Ectodermal cell (in vitro differentiated cells): ENCODE measurements around the gene MPPED1.

Experiments used
- H3K27ac ChIP-seq: 2 replicates; pipeline ENCODE4 v1.7.0; 2013; ENCODE audit warnings: mild to moderate bottlenecking, low read depth, low read length; ENCODE audit not compliant: insufficient read depth, poor library complexity, severe bottlenecking
- H3K27me3 ChIP-seq: 2 replicates; pipeline ENCODE4 v1.7.0; 2013; ENCODE audit warnings: mild to moderate bottlenecking, low read length; ENCODE audit not compliant: insufficient read depth, control insufficient read depth, poor library complexity, severe bottlenecking
- H3K36me3 ChIP-seq: one replicate; pipeline ENCODE4 v1.7.0; 2013; ENCODE audit warnings: low read length; ENCODE audit not compliant: control insufficient read depth, insufficient read depth
- H3K4me1 ChIP-seq: one replicate; pipeline ENCODE4 v1.7.0; 2013; ENCODE audit warnings: low read length; ENCODE audit not compliant: control insufficient read depth, insufficient read depth
- H3K4me3 ChIP-seq: 2 replicates; pipeline ENCODE4 v1.7.0; 2013; ENCODE audit warnings: low read depth, low read length, control low read depth; ENCODE audit not compliant: insufficient read depth
- H3K9me3 ChIP-seq: 2 replicates; pipeline ENCODE4 v1.7.0; 2013; ENCODE audit warnings: mild to moderate bottlenecking, low read length, moderate library complexity; ENCODE audit not compliant: control insufficient read depth
- WGBS, 2 experiments: methylation state at CpG; one replicate each; pipeline ENCODE4 v1.1.7; 2013; ENCODE audit warnings: missing lambda C conversion rate in 2 of 2; 5-methylcytosine and 5-hydroxymethylcytosine counted together

MPPED1 gene

DNA sequence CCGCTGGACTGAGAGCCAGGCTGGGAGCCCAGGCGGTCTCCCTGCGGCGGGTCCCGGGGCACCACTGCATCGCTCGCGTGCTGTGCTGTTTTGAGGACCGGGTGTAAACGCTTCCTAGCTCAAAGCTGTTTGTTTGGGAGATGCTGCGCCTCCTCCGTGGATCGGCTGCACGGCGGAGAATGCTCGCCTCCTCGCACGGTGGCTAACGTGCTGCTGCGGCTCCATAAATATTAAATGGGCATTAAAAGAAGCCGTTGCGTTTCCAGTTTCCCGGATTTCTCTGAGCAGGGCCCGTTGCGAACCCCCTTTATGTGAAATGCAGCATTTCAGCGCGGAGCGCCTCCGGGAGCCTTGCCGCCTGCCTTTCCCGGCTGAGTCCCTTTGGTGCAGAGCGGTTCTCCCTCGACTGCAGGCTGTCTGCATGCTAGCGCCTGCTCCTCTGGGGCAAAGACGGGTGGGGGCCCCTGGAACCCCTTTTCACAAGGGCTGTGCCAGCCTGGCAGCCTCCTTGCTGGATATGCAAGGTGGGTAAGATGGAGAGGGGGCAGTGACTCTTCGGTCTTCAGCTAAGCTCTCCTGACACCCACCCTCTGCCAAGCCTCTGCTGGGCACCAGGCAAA lies 9.3 kb downstream of the MPPED1 start:
- H3K27ac ChIP-seq: no peak overlapping the region
- H3K4me3 ChIP-seq: no peak overlapping the region
- no peaks in the 10 kb centered on the region for H3K36me3 ChIP-seq
- H3K4me1 ChIP-seq: peaks cover 23% of the 10 kb centered on the region
- no peaks in the 10 kb centered on the region for H3K9me3 ChIP-seq
- H3K27me3 ChIP-seq: no peaks in the 10 kb centered on the region
- 93% methylated on average over 36 of the region's 36 CpGs for WGBS, 2 experiments

GRCh38 chr22:43421914-43422615 lies 10.3 kb downstream of the MPPED1 start:
- Histone ChIP-seq H3K27ac (no peak overlapping the region), H3K4me1 (peaks cover 32% of the 10 kb centered on the region), H3K36me3 (no peaks in the 10 kb centered on the region), H3K4me3 (no peak overlapping the region), H3K9me3 (no peaks in the 10 kb centered on the region), H3K27me3 (no peaks in the 10 kb centered on the region)
- WGBS, 2 experiments: 92 to 93% methylated on average over 13 of the region's 13 CpGs

DNA sequence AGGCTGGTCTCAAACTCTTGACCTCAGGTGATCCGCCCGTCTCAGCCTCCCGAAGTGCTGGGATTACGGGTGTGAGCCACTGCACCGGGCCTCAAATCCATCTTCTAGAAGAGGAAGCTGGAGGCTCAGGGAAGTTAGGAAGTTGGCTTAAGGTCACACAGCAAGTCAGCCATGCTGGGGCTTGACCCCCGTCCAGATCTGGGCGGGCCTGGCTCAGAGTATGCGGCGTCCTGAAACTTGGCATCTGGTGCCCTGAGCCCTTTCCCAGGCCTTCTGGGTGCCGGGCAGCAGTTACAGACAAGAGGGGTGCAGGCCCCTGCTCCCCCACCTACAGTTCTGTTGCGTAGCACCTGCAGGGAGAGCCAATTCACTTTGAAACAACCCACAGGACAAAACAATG lies 11.2 kb downstream of the MPPED1 start:
- Histone ChIP-seq H3K36me3 (no peaks in the 10 kb centered on the region), H3K4me1 (peaks cover 31% of the 10 kb centered on the region), H3K4me3 (no peak overlapping the region), H3K27ac (no peak overlapping the region), H3K9me3 (no peaks in the 10 kb centered on the region), H3K27me3 (no peaks in the 10 kb centered on the region)
- WGBS, 2 experiments: 95 to 96% methylated on average over 11 of the region's 11 CpGs

DNA sequence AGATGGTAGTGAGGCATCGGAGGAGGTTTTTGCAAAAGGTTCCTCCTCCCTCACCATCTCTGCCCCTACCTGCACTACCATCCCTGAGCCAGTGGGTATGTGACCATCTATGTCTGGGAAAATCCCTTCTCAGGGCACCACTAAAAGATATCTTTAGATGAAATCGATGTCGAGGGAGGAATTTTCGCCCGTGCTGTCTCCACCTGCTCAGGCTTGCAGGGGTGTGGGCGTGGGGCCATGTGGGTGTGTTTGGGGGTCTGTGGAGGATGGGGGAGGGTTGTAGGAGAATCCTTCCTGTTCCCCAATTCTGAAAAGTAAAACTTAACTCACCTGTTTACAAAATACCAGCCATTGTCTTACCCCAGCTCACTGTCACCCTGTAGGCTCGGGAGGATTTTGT lies 12.4 kb downstream of the MPPED1 start:
- peaks cover 22% of the 10 kb centered on the region for H3K4me1 ChIP-seq
- WGBS, 2 experiments: 92 to 94% methylated on average over 6 to 7 of the region's 7 CpGs
- H3K27me3 ChIP-seq: no peaks in the 10 kb centered on the region

GRCh38 chr22:43424666-43425630 lies 13.1 kb downstream of the MPPED1 start:
- no peak overlapping the region for H3K4me3 ChIP-seq
- no peaks in the 10 kb centered on the region for H3K9me3 ChIP-seq
- no peaks in the 10 kb centered on the region for H3K27me3 ChIP-seq
- 93% methylated on average over 39 of the region's 39 CpGs for WGBS, 2 experiments
- no peak overlapping the region for H3K27ac ChIP-seq
- peaks cover 18% of the 10 kb centered on the region for H3K4me1 ChIP-seq
- no peaks in the 10 kb centered on the region for H3K36me3 ChIP-seq

More for the DNA sequence above, 12.4 kb downstream of the MPPED1 start:
- Histone ChIP-seq H3K27ac (no peak overlapping the region), H3K36me3 (no peaks in the 10 kb centered on the region), H3K9me3 (no peaks in the 10 kb centered on the region), H3K4me3 (no peak overlapping the region)

DNA sequence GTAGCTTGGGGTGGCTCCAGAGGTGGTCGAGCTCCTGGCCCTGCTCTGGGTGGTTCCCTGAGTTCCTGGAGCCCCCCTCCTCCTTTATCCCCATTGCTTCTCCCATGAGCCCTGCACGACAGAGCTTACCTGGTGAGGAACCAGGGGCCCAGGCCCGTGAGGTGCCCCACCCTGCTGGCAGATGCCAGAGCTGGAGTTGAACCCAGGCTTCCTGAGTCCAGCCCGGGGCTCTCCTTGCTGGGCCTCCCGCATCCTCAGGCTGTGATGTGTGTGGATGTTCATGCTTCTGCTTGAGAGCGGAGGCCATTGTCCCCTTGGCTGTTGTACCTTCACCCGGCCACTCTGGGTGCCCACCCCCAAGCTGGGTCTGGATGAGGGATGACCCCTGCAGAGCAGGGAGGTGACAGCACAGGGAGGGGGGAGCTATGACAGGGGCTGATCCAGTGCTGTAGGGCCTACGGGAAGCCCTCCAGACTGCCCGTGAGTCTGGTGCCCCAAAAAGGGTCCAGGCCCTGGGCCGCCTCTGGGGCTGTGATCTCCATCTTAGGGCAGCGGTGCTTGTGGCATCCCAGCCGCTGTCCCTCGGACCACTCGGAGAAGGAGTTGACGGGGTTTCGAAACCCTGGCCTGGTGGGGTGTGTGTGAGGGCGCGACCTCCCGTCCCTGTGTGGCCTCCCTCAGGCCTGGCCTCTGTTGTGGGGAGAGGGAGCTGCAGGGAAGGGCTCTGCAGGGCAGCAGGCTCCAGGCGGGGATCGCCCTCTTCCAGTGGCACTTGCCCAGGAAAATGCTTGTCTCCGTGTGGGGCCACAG lies 14.4 kb downstream of the MPPED1 start:
- WGBS, 2 experiments: 88 to 90% methylated on average over 22 of the region's 22 CpGs
- H3K36me3 ChIP-seq: no peaks in the 10 kb centered on the region
- no peak overlapping the region for H3K4me3 ChIP-seq
- no peak overlapping the region for H3K27ac ChIP-seq
- peaks cover 18% of the 10 kb centered on the region for H3K4me1 ChIP-seq
- no peaks in the 10 kb centered on the region for H3K27me3 ChIP-seq
- H3K9me3 ChIP-seq: no peaks in the 10 kb centered on the region

GRCh38 chr22:43426816-43427215 lies 15.0 kb downstream of the MPPED1 start:
- Histone ChIP-seq H3K27ac (no peak overlapping the region), H3K9me3 (no peaks in the 10 kb centered on the region), H3K36me3 (no peaks in the 10 kb centered on the region), H3K27me3 (peaks cover 1% of the 10 kb centered on the region), H3K4me1 (peaks cover 18% of the 10 kb centered on the region), H3K4me3 (no peak overlapping the region)
- 77 to 83% methylated on average over 7 of the region's 7 CpGs for WGBS, 2 experiments

DNA sequence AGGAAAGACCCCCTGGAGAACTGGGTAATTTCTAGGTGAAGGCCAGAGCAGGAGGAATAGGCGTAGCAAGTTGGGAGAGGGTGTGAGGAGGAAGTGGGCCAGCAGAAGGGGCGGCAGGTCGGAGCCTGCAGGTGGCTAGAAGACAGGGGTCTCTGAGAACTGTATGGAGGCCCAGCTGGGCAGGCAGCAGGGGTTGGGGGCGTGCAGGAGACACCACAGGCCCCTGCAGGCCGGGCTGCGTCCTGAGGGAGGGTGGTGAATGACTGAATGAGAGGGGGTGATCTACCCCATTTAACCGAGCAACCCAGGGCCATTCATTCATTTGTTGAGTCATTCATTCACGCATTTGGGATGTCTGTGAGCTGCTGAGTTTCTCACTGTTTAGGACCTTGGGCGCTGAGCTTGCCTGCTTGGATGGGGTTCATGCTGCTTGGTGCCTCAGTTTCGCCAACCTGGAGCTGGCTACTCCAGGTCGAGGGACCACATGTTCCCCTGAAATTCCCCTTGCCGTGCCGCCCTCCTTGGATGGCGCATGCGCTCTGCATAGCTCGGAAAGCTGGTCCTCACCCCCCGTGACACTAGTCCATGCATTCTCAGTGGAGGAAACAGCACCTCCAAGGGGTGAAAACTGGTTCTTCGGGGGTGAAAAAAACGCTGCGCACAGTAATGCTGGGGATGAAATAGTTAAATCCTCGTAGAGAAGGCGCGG lies 15.6 kb downstream of the MPPED1 start:
- Histone ChIP-seq H3K27me3 (peaks cover 7% of the 10 kb centered on the region), H3K27ac (no peak overlapping the region), H3K36me3 (no peaks in the 10 kb centered on the region), H3K9me3 (no peaks in the 10 kb centered on the region), H3K4me3 (no peak overlapping the region), H3K4me1 (peaks cover 18% of the 10 kb centered on the region)
- 84 to 86% methylated on average over 23 of the region's 23 CpGs for WGBS, 2 experiments

DNA sequence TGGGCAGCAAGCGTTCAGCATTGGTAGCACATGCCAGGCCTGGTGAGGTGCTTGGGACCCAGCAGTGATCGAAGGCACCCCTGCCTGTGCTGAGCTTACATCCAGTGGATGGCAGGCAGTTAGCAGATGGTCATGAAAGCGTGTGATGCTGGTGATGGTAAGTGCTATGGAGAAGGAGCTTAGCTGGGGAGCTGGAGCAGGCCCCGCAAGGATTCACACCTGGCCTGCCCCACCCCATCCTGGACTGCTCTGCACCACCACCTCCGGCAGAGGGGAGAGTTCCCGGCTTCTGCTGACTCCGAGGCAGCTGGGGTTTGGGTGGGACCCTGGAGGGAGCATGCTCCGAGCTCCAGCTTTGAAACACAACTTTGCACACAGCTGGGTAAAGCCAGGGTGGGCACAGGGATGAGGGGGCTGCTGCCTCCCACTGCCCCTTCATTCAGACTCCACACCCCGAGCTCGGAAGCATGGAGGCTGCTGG lies 16.2 kb downstream of the MPPED1 start:
- Histone ChIP-seq H3K36me3 (no peaks in the 10 kb centered on the region), H3K4me1 (peaks cover 18% of the 10 kb centered on the region), H3K27ac (no peak overlapping the region), H3K27me3 (peaks cover 7% of the 10 kb centered on the region), H3K9me3 (no peaks in the 10 kb centered on the region), H3K4me3 (no peak overlapping the region)
- WGBS, 2 experiments: 82 to 84% methylated on average over 10 of the region's 10 CpGs
